ENCODE data around the gene PRKAG1. TPM values are rescaled to one million over a fixed set of nuclear protein-coding genes. Genes with fewer than 3 reads are reported as not detected.

Gene PRKAG1
- total RNA-seq, 1 donor from 2014 or later: 46.5 TPM

DNA sequence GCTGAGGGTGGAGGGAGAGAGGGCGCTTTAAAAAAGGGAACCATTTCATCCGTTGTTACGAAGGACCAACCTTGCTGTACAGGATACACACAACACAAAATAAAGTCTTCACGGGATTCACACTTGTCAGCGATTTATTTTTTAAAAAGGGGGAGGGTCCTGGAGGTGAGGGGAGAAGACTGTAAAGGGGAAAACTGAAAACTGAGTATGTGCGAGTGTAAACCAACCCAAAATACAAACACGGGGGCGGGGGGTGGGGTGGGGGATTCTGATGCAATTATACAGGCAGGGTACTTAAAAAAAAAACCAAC, 499 bp upstream of the PRKAG1 start:
- peak overlapping the region; percentile 94 for H3K4me3 ChIP-seq
- ATAC-seq: peak; percentile 8
- no peaks in the 10 kb centered on the region for H3K27me3 ChIP-seq
- H3K36me3 ChIP-seq: peaks cover 32% of the 10 kb centered on the region
- H3K9me3 ChIP-seq: no peaks in the 10 kb centered on the region
- peak overlapping the region; percentile 97 for H3K27ac ChIP-seq
- TF ChIP-seq, protein P1, sequence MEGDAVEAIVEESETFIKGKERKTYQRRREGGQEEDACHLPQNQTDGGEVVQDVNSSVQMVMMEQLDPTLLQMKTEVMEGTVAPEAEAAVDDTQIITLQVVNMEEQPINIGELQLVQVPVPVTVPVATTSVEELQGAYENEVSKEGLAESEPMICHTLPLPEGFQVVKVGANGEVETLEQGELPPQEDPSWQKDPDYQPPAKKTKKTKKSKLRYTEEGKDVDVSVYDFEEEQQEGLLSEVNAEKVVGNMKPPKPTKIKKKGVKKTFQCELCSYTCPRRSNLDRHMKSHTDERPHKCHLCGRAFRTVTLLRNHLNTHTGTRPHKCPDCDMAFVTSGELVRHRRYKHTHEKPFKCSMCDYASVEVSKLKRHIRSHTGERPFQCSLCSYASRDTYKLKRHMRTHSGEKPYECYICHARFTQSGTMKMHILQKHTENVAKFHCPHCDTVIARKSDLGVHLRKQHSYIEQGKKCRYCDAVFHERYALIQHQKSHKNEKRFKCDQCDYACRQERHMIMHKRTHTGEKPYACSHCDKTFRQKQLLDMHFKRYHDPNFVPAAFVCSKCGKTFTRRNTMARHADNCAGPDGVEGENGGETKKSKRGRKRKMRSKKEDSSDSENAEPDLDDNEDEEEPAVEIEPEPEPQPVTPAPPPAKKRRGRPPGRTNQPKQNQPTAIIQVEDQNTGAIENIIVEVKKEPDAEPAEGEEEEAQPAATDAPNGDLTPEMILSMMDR (IDR thresholded peaks at IDR 0.05): no peak
- peaks cover 13% of the 10 kb centered on the region for H3K4me1 ChIP-seq
- no peak for DNase-seq
- intact Hi-C loops (cut with DNase I): no loop called here

DNA sequence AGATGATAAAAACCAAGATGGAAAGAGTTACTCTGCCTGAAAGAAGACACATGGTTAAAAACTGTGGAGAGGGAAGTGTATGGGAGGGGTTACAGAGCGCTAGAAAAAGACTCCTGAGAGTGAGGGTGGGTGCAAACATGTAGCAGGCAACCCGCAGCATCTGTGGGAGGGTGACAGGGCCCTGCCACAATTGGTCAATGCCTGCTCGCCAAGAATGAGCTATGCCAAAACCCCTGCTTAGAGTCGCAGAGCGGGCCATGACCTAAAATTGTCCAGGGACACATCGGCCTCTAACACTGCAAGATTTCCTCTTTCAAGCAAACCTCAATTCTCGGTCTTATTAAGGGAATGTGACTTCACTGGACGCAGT, 700 bp downstream of the PRKAG1 start:
- Histone ChIP-seq H3K36me3 (peaks cover 21% of the 10 kb centered on the region), H3K27ac (peak overlapping the region; percentile 97), H3K27me3 (no peaks in the 10 kb centered on the region), H3K9me3 (no peaks in the 10 kb centered on the region), H3K4me3 (peak overlapping the region; percentile 94), H3K4me1 (peaks cover 13% of the 10 kb centered on the region)
- intact Hi-C loops (cut with DNase I): no loop called here
- ATAC-seq: peak; percentile 15
- no peak for DNase-seq
- TF ChIP-seq, protein P1 (IDR thresholded peaks at IDR 0.05): no peak

DNA sequence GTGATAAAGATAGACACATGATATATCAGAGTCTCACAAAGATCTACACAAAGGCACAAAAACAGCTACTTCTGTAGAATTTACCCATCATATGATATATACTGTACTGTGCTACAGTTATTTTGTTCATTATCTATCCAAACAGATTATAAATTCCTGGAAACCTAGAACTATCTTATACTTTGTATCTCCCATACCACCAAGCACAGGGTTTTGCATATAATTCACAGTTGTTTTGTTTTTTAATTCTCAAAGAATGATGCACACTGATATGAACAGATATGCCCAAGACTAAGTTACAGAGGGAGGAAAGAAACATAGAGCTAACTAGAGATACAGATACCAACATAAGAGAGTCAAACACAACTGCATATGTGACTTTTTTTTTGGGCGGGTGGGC, 3.4 kb downstream of the PRKAG1 start:
- ATAC-seq: no peak
- TF ChIP-seq, protein P1 (IDR thresholded peaks at IDR 0.05): no peak

DNA sequence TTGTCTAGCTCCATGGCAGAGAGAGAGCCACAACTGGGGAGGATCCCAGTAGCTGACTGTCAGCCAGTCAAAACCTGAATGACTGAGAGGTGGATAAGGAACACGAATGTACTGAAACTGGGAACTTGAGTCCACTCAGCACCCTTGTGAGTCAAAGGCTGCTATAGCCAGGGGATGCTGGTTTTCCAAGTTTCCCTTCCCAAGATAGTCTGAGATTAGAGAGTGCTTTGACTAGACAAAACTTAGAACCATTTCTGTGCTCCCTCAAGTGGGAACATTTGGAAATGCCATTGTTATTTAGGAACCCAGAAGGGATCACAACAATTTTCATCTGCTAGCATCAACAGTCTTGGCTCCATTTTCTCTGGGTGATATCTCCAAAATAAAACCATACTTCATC, 4.0 kb downstream of the PRKAG1 start:
- peaks cover 27% of the 10 kb centered on the region for H3K36me3 ChIP-seq
- H3K4me3 ChIP-seq: no peak overlapping the region
- no peaks in the 10 kb centered on the region for H3K9me3 ChIP-seq
- intact Hi-C loops (cut with DNase I): no loop called here
- no peaks in the 10 kb centered on the region for H3K27me3 ChIP-seq
- ATAC-seq: no peak
- H3K27ac ChIP-seq: no peak overlapping the region
- DNase-seq: no peak
- H3K4me1 ChIP-seq: peaks cover 13% of the 10 kb centered on the region
- TF ChIP-seq, protein P1 (IDR thresholded peaks at IDR 0.05): no peak

More for the DNA sequence above, 3.4 kb downstream of the PRKAG1 start:
- Histone ChIP-seq H3K9me3 (no peaks in the 10 kb centered on the region), H3K36me3 (peaks cover 21% of the 10 kb centered on the region), H3K4me1 (peaks cover 13% of the 10 kb centered on the region), H3K4me3 (no peak overlapping the region), H3K27me3 (no peaks in the 10 kb centered on the region), H3K27ac (no peak overlapping the region)
- intact Hi-C loops (cut with DNase I): no loop called here
- DNase-seq: no peak

DNA sequence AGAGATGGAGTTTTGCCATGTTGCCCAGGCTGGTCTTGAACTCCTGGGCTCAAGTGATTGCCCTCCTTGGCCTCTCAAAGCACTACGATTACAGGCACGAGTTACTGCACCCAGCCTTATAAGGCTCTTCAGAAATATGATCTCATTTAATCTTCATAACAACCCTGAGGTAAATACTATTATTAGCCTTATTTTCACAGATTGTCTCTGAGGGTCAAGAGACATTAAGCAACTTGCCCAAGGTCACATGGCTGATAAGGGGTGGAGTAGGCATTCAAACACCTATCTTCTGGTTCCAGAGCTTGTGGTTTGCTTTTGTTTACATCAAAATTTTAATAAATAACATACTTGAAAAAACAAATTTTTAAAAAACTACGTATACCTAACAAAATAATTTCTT, 5.1 kb downstream of the PRKAG1 start:
- Histone ChIP-seq H3K4me1 (peaks cover 7% of the 10 kb centered on the region), H3K27me3 (no peaks in the 10 kb centered on the region), H3K4me3 (no peak overlapping the region), H3K36me3 (peaks cover 31% of the 10 kb centered on the region), H3K27ac (no peak overlapping the region), H3K9me3 (no peaks in the 10 kb centered on the region)
- intact Hi-C loops (cut with DNase I): no loop called here
- TF ChIP-seq, protein P1 (IDR thresholded peaks at IDR 0.05): no peak
- DNase-seq: no peak
- no peak for ATAC-seq

DNA sequence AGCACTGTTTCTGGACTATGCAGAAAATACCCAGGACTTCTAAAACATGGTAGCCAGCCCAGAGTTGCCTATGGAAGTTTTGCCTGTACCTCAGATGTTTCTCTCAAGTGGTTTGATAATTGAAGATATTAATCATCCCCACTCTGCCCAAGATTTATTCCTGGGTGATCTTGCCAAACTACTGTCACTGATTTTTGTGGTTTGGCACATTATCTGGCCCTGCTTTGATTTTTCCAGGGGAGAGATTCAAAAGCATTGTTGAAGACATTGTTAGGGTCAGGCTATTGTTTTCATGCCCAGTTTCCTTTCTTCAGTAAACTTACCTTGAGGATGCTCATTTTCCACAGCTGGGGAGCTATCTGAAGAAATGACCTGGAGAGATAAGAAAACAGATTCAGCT, 5.8 kb downstream of the PRKAG1 start:
- intact Hi-C loops (cut with DNase I): no loop called here
- Histone ChIP-seq H3K27me3 (no peaks in the 10 kb centered on the region), H3K27ac (no peak overlapping the region)

More for the DNA sequence above, 5.8 kb downstream of the PRKAG1 start:
- ATAC-seq (no peak), DNase-seq (no peak)
- H3K4me1 ChIP-seq: peaks cover 5% of the 10 kb centered on the region
- TF ChIP-seq, protein P1 (IDR thresholded peaks at IDR 0.05): no peak
- H3K9me3 ChIP-seq: no peaks in the 10 kb centered on the region
- peaks cover 36% of the 10 kb centered on the region for H3K36me3 ChIP-seq
- no peak overlapping the region for H3K4me3 ChIP-seq
